Stomach (tissue), 9 donors: ENCODE measurements around the gene HOXB8. TPM values are rescaled to one million over a fixed set of nuclear protein-coding genes. Genes with fewer than 3 reads are reported as not detected.

Experiments used
- DNase-seq, 2 donors: peaks; one replicate each; pipeline versions ENCODE4 v3.0.0 to v3.0.0-alpha.2; 2013 to 2019
- H3K27ac ChIP-seq, 5 donors: fragments of 200-600 bp in 4 of 5; sonication (generic) in 4 of 5; one replicate each; pipeline ENCODE4 v1.5.1; 2013 to 2019; ENCODE audit warnings: mild to moderate bottlenecking in 1 of 5, moderate library complexity in 1 of 5
- H3K27me3 ChIP-seq, 3 donors: fragments of 200-600 bp; sonication (generic); one replicate each; pipeline ENCODE4 v1.5.1; 2017 to 2019; ENCODE audit warnings: mixed run types in 1 of 3
- H3K36me3 ChIP-seq, 4 donors: fragments of 200-600 bp; sonication (generic); 1 replicate in 3 of 4; 2 replicates in 1 of 4; pipeline ENCODE4 v1.5.1; 2016 to 2019
- H3K4me1 ChIP-seq, 4 donors: fragments of 200-600 bp; sonication (generic); one replicate each; pipeline ENCODE4 v1.5.1; 2016 to 2019
- H3K4me3 ChIP-seq, 4 donors: fragments of 200-600 bp; sonication (generic) in 3 of 4; one replicate each; pipeline ENCODE4 v1.5.1; 2016 to 2019; ENCODE audit warnings: mild to moderate bottlenecking in 1 of 4
- H3K9me3 ChIP-seq, 4 donors: fragments of 200-600 bp; sonication (generic); one replicate each; pipeline ENCODE4 v1.5.1; 2016 to 2019
- CTCF ChIP-seq, 7 experiments: fragments of 450-650 bp in 4 of 7; fragments of 200-600 bp in 3 of 7; sonication (generic) in 3 of 7; IDR thresholded peaks; one replicate each; pipeline ENCODE4 v1.5.1; 2016 to 2019; ENCODE audit warnings: antibody characterized with exemption in 7 of 7, control low read depth in 2 of 7, mild to moderate bottlenecking in 1 of 7
- EP300 ChIP-seq: sonication (generic); formaldehyde crosslinking; IDR thresholded peaks from one replicate; pipeline ENCODE4 v1.6.1; 2017; ENCODE audit warnings: antibody characterized with exemption
- POLR2A ChIP-seq, 4 donors: fragments of 450-650 bp; IDR thresholded peaks; one replicate each; pipeline ENCODE4 v1.6.1; 2016; ENCODE audit warnings: antibody characterized with exemption in 4 of 4, control low read depth in 2 of 4, mild to moderate bottlenecking in 1 of 4, moderate library complexity in 1 of 4
- POLR2AphosphoS5 ChIP-seq, 3 donors: sonication (generic); formaldehyde crosslinking; IDR thresholded peaks; one replicate each; pipeline ENCODE4 v1.6.1; 2016; ENCODE audit warnings: antibody characterized with exemption in 3 of 3
- WGBS, 5 donors: extraction: QIAGEN DNeasy Blood & Tissue Kit in 3 of 5; methylation state at CpG; one replicate each; pipeline versions ENCODE4 v1.1.5 to v1.1.7; 2013 to 2018; 5-methylcytosine and 5-hydroxymethylcytosine counted together
- intact Hi-C: fragments of 100-400 bp; cut with DNase I; formaldehyde crosslinking; loops from one replicate; pipeline ENCODE4 v1.15.1; 2023; ENCODE audit warnings: low total_unique reads
- polyA plus RNA-seq, 3 donors: library from polyadenylated mRNA; stranded (reverse); fragments of 200-250 nt; gene quantifications; one replicate each; pipeline ENCODE4 v1.2.3, GENCODE V29; 2013
- total RNA-seq, 5 donors: library from RNA; depleted of rRNA; stranded (reverse); fragments of >200 nt; gene quantifications; one replicate each; pipeline versions ENCODE4 v1.1.0 to v1.2.3, GENCODE V29; 2014 to 2016
- donor health status: healthy with polysubstance abuse.
- donor health status: Bipolar disorder and iron deficiency.
- donor health status: healthy.

HOXB8 gene
- total and polyA plus RNA-seq, 8 donors = 0.46 to 13.0 (median 1.3) TPM; not detected in 1

GRCh38 chr17:48588528-48588927, 26.6 kb downstream of the HOXB8 start:
- Histone ChIP-seq H3K27me3 (peaks cover 3 to 100% (median 76%) of the 10 kb centered on the region in 3 donors), H3K9me3 (no peaks in the 10 kb centered on the region), H3K27ac (peak overlapping the region; percentile 48 to 95 (median 93)), H3K4me1 (peaks cover 13 to 78% (median 47%) of the 10 kb centered on the region in 4 donors), H3K36me3 (no peaks in the 10 kb centered on the region), H3K4me3 (peak overlapping the region in 3 of 4 donors; percentile 50 to 56 (median 52))
- TF ChIP-seq EP300 (no peak), CTCF (IDR thresholded peaks at IDR 0.05) (no peak), POLR2A (IDR thresholded peaks at IDR 0.05) (no peak), POLR2AphosphoS5 (IDR thresholded peaks at IDR 0.05) (no peak)
- WGBS, 5 donors = 16 to 30% (median 27%) methylated on average over 2 of the region's 2 CpGs
- intact Hi-C loops = no loop called here
- DNase-seq = no peak

GRCh38 chr17:48588074-48588415, 27.0 kb downstream of the HOXB8 start:
- WGBS, 5 donors = 18 to 47% (median 35%) methylated on average over 2 of the region's 2 CpGs
- Histone ChIP-seq H3K9me3 (no peaks in the 10 kb centered on the region), H3K4me1 (peaks cover 15 to 77% (median 45%) of the 10 kb centered on the region in 4 donors)

GRCh38 chr17:48587276-48588073, 27.6 kb downstream of the HOXB8 start:
- no peaks in the 10 kb centered on the region for H3K9me3 ChIP-seq
- no peak for TF ChIP-seq POLR2AphosphoS5 (IDR thresholded peaks at IDR 0.05)
- TF ChIP-seq CTCF (IDR thresholded peaks at IDR 0.05) = no peak
- no peak for TF ChIP-seq POLR2A (IDR thresholded peaks at IDR 0.05)
- no peak for TF ChIP-seq EP300
- H3K4me3 ChIP-seq = peak overlapping the region; percentile 50 to 56 (median 54)
- H3K36me3 ChIP-seq = no peaks in the 10 kb centered on the region
- peak in 1 of 2 donors; percentile 62 for DNase-seq
- 20 to 37% (median 31%) methylated on average over 5 of the region's 5 CpGs for WGBS, 5 donors
- intact Hi-C loops = no loop called here
- peaks cover 0 to 100% (median 76%) of the 10 kb centered on the region in 3 donors for H3K27me3 ChIP-seq
- peak overlapping the region; percentile 48 to 95 (median 93) for H3K27ac ChIP-seq
- H3K4me1 ChIP-seq = peaks cover 18 to 77% (median 44%) of the 10 kb centered on the region in 4 donors

More at GRCh38 chr17:48588074-48588415, 27.0 kb downstream of the HOXB8 start:
- H3K27me3 ChIP-seq = peaks cover under 1 to 100% (median 76%) of the 10 kb centered on the region in 3 donors
- intact Hi-C loops = no loop called here
- H3K27ac ChIP-seq = peak overlapping the region; percentile 48 to 95 (median 93)
- no peak for DNase-seq
- H3K36me3 ChIP-seq = no peaks in the 10 kb centered on the region
- TF ChIP-seq POLR2A (IDR thresholded peaks at IDR 0.05) = no peak
- no peak for TF ChIP-seq POLR2AphosphoS5 (IDR thresholded peaks at IDR 0.05)
- TF ChIP-seq EP300 = no peak
- TF ChIP-seq CTCF (IDR thresholded peaks at IDR 0.05) = no peak
- peak overlapping the region; percentile 50 to 56 (median 54) for H3K4me3 ChIP-seq

- no peaks in the 10 kb centered on the region for H3K9me3 ChIP-seq
- H3K27me3 ChIP-seq = peaks cover 0 to 100% (median 76%) of the 10 kb centered on the region in 3 donors
- H3K36me3 ChIP-seq = no peaks in the 10 kb centered on the region
- intact Hi-C loops = no loop called here
- no peak for DNase-seq
- H3K4me1 ChIP-seq = peaks cover 18 to 81% (median 45%) of the 10 kb centered on the region in 4 donors
- TF ChIP-seq POLR2AphosphoS5 (IDR thresholded peaks at IDR 0.05) (no peak), CTCF (IDR thresholded peaks at IDR 0.05) (no peak), POLR2A (IDR thresholded peaks at IDR 0.05) (no peak), EP300 (no peak)
- H3K4me3 ChIP-seq = peak overlapping the region; percentile 50 to 56 (median 54)
- H3K27ac ChIP-seq = peak overlapping the region; percentile 81 to 95 (median 93)
- WGBS, 5 donors = 13 to 18% (median 16%) methylated on average over 34 of the region's 34 CpGs
Measured at GRCh38 chr17:48586355-48587258, 28.5 kb downstream of the HOXB8 start.
